ENCODE data around the gene VWC2L.

DNA sequence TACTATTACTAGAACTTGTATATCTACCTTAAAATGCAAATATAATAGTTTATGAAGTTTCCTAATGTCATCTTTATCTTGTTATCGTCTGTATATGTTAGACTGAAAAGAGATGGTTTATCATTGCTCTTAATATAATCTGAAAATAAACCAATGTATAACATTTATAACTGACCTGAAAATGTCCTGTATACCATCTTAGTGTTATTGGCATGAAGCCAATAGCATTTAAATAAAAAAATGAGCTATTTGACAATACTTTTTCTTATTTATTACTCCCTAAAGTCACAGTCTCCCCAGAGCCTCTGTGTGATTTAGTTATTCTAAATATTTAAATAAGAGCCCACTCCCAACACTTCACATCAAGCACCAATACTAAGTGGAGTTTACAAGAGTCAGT lies 1.8 kb downstream of the VWC2L start:
- TF ChIP-seq, protein P1, sequence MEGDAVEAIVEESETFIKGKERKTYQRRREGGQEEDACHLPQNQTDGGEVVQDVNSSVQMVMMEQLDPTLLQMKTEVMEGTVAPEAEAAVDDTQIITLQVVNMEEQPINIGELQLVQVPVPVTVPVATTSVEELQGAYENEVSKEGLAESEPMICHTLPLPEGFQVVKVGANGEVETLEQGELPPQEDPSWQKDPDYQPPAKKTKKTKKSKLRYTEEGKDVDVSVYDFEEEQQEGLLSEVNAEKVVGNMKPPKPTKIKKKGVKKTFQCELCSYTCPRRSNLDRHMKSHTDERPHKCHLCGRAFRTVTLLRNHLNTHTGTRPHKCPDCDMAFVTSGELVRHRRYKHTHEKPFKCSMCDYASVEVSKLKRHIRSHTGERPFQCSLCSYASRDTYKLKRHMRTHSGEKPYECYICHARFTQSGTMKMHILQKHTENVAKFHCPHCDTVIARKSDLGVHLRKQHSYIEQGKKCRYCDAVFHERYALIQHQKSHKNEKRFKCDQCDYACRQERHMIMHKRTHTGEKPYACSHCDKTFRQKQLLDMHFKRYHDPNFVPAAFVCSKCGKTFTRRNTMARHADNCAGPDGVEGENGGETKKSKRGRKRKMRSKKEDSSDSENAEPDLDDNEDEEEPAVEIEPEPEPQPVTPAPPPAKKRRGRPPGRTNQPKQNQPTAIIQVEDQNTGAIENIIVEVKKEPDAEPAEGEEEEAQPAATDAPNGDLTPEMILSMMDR (IDR thresholded peaks at IDR 0.05; ENCODE audit: poor library complexity, severe bottlenecking) = no peak
- TF ChIP-seq, protein P2, sequence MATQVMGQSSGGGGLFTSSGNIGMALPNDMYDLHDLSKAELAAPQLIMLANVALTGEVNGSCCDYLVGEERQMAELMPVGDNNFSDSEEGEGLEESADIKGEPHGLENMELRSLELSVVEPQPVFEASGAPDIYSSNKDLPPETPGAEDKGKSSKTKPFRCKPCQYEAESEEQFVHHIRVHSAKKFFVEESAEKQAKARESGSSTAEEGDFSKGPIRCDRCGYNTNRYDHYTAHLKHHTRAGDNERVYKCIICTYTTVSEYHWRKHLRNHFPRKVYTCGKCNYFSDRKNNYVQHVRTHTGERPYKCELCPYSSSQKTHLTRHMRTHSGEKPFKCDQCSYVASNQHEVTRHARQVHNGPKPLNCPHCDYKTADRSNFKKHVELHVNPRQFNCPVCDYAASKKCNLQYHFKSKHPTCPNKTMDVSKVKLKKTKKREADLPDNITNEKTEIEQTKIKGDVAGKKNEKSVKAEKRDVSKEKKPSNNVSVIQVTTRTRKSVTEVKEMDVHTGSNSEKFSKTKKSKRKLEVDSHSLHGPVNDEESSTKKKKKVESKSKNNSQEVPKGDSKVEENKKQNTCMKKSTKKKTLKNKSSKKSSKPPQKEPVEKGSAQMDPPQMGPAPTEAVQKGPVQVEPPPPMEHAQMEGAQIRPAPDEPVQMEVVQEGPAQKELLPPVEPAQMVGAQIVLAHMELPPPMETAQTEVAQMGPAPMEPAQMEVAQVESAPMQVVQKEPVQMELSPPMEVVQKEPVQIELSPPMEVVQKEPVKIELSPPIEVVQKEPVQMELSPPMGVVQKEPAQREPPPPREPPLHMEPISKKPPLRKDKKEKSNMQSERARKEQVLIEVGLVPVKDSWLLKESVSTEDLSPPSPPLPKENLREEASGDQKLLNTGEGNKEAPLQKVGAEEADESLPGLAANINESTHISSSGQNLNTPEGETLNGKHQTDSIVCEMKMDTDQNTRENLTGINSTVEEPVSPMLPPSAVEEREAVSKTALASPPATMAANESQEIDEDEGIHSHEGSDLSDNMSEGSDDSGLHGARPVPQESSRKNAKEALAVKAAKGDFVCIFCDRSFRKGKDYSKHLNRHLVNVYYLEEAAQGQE (IDR thresholded peaks at IDR 0.05; ENCODE audit: borderline replicate concordance) = no peak
- TF ChIP-seq EP300 (conservative IDR thresholded peaks at IDR 0.05; ENCODE audit: poor library complexity, severe bottlenecking) = no peak
- TF ChIP-seq EZH2 (IDR thresholded peaks at IDR 0.05; ENCODE audit: borderline replicate concordance, insufficient read depth, low read length, poor library complexity, severe bottlenecking) = no peak
